G401.6 (cell line): ENCODE results near the gene KRT74.

Experiments
- FAIRE-seq: peaks from 2 replicates; lab custom pipeline; 2012; peaks lifted over from hg19 to GRCh38; lab: Jason Lieb, UNC

Gene KRT74

DNA sequence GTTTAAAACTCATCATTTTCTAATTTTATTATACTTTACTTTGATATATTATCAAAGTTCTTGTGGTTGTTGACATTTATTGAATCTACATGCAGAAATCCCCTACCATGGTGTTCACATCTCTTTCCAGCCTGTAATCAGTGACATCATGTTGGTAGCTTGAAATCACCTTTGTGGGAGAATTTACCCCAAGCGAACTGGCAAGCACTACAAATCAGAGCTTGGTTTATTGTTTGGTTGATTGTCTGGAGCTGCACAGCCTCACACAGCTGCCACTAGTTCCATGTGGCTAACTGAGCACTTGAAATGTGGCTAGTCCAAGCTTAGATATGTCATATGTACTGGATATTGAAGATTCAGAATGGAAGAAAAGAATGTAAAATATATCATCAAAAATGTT lies 38.1 kb downstream of the KRT74 start:
- FAIRE-seq: no peak

DNA sequence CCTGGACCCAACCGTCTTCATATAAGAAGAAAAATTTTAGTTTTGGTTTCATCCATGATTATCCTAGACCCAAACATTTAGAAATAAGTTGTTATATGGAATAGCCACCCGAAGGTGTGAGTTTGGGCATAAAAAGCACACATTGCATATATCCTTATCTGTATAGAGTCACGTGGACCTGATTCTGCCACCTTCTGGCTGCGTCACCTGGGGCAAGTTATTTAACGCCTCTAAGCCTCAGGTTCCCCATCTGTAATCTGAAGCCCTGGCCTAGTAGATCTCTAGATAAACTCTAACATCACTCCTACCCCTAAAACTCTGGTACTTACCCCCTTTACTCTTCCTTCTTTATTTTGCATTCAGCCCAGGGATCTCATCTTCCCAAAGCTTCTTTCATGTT lies 39.2 kb downstream of the KRT74 start:
- no peak for FAIRE-seq

DNA sequence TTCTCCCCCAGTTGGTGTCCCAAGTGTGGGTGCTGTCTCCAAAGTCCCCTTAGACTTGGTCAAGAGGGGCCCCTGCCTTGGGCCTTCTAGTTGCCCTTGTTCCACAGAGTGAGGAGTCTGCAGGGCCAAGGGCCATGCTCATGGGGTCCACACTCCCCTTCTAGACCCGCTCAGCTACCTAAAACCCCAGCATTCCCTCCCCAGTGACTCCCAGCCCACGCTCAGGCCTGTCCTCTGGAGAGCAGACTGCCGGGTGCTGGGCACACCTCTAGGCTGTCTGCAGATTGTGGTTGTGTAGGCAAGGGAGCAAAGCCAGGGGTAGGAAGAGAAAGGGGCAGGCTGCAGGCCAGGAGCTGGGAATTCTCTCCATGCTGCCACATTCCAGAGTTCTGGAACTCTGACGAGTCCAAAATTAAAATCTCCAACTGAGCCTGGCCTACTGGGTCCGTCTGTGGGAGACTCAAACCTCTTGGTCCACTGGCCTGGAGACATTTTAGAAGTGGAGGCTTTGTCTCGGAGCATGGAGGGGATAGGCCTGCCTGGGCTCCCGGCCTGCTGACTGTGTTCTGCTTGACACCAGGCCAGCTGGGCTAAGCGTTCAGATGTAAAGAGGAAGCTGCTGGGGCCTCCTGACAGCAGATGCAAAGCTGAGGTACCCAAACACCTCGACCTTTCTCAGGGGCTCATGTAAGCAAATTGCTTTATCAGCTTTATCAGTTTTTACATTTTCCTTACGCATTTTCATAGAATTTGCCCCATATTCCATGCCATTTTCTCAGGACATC lies 39.8 kb downstream of the KRT74 start:
- FAIRE-seq: no peak

DNA sequence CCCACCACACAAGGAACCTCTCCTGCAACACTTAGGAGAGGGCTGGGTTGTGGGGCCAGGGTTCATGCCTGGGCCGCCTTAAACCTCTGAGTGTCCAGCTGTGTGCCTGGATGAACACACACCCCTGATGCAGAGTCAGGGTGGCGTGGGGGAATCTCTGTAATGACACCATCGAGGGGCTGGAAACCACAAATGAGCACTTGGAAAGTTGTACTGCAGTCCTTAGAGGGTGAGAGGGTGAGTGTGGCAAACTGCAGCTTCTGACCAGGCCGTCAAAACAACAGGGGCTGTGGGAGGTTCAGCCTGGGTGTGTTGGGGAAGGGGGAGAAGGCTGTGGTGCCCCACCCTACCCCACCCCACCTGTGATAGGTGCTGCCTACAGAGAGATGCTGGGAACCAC lies 41.0 kb downstream of the KRT74 start:
- FAIRE-seq: no peak

DNA sequence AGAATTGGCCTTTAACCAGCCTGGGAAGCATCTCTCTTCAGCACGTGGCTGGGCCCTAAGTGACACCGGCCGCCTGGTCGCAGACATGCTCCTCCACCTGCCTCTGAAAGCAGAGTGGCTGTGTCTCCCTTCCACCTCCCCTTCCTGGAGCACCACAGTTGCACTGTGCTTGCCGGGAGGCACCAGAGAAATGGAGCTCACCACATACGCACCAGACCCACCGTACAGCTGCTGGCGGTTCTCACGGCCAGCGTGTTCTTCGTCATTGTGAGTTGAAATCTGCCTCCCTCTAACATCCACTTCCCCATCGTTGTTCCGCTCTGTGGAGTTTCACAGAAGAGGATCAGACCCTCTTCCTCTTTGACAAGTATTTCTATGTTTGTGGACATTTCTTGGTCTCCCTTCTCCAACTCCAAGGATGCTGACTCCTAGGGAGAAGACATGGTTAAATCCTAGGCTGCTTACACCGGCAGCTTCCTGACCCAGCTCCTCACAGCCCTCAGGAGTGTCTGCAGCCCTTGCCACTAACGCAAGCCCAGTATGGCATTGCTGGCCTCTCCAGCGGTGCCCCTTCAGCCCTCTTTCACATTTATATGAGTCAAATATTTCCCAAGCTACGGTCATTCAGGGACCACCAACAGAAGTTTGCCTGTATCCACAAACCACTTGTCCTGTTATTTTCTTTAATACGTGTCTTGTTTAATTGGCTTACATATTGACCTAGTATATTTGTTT lies 41.9 kb downstream of the KRT74 start:
- no peak for FAIRE-seq

DNA sequence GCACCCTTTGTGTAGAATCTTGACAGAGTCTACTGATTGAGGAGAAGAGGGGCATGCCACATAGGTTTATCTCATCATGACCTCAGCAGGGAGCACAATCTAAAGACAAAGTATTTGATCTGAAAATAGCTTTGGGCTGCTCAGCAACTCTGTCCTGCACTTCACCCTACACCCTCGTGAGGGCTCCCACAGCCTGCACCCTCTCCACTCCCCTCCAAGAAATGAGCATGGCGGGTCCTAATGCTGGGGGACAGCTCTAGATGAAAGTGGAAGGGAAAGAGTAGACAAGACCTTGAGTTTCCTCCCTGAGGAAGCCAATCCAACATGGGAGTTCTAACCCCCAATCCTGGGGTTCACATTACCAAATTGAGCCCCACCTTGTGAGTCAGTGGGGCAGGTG lies 42.7 kb downstream of the KRT74 start:
- FAIRE-seq: no peak

DNA sequence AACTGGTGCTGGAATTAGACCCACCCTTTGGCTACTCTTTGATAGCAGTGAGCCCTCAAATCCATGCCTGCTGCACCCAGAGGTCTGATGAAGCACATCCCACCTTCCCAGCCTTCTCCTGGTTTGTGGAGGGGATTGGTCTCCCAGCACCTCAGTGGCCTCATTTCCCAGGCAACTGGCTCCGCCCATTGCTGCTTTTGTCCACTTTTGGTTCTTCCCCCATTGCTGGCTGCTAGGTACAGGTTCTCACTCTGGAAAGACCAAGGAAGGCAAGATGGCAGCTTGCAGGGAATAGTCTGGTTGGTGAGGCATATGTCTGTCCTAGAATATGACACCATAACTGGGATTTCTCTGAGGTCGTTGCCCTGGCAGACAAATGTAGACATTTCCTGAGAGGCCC lies 43.3 kb downstream of the KRT74 start:
- no peak for FAIRE-seq

DNA sequence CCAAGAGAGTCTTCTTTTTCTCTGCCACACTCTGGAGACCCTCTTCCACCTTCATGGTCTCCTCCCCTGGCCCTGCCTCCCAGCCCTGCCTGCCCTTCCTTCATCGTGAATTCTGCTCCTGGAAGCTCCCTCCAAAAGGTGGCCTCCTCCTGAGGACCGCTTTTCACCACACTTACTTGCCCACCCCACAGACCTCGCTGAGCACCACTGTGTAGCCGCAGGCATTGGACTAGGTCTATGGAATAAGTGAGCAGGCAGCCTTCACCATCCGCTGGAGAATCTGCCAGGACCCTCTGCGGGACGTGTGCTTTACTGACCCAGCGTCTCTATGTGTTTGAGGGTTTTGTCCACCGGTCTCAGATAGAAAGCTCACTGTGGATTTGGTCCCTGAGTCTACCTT lies 43.8 kb downstream of the KRT74 start:
- FAIRE-seq: no peak

DNA sequence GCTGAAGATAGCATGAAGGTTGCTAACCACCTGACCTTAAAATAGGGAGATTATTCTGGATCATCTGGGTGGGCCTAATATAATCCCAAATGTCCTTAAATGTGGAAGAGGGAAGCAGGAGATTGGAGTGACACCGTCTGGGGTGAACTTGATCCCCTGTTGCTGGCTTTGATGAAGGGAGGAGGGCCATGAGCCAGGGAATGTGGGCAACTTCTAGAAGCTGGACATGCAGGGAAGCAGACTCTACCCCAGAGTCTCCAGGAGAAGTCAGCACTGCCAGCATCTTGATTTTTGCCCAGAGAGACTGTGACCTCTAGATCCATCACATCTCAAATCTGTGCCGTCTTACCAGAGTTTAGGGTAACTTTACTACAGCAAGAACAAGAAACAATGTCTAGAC lies 44.2 kb downstream of the KRT74 start:
- no peak for FAIRE-seq

DNA sequence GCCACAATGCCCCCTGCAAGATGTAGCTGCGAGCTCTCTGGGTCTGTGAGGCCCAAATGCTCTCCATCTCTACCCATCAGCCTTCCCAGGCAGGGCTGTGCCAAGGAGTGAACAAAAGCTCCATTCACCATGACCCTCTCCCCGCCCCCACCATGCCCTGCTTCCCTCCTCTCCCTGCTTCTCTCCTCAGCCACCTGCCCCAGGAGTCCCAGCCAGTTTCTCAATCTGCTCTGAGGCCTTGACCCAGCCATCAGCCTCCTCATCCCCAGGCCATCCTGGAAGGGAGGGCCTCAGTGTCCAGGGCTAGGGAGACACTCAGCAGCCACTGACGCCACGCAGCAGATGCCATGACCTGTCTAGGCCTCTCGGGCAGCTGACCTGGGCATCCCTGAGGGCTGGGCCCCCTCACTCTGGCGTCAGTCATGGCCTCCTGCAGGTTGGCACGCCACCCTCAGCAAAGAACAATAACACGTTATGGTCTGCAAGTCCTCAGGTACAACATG lies 45.0 kb downstream of the KRT74 start:
- no peak for FAIRE-seq

DNA sequence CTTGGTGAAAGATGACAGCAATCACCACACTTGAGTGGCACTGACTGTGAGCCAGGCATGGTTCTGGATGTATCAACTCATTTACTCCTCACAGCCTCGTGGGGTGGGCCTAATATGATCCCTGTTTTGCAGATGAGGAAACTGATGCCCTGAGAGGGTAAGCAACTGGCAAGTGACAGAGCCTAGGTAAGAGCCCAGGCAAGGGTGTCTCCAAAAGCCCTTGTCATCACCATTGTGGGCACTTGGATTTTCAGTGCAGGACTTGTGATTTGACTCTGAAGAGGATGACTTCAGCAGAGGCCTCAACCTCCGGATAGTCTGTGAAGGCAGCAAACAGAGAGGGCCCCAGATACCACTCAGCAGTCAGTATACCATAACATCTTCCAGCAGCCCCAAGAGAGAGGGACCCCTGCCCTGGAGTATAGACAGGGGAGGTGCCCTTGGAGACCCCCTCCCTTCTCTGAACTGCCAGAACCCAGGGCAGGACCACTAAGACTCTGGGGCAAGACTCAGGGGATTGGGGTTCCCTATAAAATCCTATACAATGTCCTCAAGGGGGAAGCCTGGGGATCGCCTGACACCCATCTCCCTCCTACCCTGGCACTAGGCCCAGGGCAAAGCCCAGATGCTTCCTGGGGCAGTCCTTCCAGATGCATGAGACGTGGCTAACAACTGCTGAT lies 46.4 kb downstream of the KRT74 start:
- no peak for FAIRE-seq

DNA sequence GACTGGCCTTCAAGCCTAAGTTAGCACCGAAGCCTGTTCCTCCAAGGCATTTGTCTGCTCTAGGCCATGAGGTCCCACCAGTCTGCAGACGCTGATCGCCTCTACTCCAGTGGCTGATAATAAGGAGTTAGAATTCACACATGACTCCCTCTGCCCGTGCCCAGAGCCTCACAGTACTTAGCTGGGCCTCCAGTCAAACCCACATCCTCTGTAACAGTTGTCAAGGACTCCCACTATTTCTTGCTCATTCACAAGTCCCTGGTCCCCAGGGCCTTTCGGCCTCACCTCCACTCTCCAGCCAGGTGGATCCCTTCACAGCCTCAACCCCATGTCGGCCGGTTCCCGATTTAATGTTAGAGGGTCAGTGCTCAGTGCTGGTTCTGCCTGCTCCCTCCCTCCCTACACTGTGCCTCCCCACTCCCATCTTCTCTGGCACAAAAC lies 47.1 kb downstream of the KRT74 start:
- FAIRE-seq: no peak

DNA sequence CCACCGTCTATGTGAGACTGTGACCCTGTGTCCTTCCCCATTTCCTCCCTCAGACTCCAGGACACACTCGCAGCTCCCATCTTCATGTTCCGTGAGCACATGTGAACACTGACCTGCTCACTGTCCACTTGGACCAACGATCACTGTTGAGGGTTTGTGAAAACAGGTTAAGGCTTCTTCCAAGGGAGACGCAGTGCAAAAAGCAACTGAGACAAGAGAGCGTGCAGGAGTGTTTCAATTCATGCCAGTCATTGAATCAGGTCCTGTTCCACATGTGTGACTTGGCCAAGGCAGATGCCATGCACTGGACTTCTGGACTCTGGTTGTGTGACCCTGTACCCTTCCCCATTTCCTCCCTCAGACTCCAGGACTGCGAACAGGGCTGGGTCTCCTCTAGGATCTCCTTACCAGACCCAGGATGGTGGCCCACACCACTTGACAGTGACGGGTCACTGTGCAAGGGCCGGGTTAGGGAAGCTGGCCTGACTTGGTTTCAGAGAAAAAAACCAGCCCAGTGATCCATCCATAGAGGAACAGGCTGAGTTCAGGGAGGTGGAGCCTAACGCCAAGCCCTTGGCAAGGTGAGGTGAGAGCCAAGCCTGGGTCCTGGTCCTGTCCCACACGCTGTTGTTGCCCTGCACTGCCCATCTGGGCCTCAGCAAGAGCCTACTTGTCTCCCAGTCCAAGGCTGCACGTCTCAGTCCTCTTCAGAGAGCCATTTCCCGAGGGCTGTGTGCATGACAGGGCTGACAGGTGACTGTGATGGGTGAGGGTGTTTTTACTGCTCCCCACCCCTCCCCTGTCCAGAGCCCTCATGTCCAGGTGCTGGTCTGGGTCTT lies 47.8 kb downstream of the KRT74 start:
- no peak for FAIRE-seq

DNA sequence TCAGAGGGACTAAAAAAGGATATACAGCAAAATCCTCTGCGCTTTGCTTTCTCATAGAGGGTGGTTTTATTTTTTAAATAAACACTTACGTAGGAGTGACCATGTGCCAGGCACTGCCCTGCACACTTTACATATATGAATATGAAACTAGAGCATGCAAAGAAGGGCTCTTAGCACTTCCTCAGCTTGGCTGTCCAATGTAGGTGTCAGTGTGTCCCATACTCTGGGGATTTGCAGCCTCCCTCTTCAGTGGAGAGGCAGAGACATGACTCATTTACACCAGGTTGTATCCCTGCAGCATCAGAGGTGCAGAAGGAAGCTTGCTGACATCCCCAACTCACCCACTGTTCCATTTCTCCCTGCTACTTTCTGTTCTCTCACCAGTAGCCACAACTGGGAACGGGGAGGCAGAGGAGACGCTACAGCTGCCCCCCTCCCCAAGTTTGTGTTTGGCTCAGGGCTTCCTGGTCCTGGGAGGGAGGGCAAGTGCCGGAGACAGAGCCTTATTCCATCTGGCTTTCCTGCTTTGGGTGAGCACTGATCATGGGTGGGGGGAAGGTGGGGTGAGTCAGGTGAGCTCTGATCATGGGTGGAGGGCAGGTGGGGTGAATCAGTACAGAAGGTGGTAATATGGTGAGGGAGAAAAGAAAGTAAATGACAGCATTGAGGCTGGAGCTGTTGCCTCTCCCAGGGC lies 48.6 kb downstream of the KRT74 start:
- no peak for FAIRE-seq

DNA sequence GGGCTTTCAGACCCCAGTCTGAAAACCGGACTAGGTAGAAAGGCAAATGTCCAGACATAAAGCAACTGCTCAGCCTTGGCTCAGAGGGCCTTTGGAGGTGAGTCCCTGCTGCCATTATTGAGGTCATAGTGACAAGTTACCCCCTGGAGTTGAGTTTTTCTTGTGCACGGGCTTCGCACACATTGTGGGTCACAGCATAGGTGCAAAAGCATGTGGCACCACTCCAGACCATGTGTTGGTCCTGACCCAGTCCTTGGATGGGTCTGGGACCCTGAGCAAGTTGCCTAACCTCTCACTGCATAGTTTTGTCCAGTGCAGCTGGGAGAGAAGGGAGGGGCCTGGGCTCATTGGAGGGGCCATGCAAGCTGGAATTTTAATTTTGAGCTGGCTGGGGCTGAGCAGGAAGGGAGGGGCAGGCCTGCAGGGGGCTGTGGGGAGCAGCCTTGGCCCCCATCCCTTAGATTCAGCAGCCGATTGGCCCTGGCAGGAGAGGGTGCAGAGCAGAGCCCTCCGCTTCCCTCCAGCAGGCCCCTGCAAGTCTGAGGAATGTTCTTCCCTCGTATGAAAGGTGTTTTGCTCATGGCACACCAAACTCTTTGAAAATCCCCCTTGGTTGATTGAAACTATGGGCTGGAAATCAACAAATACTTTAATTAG lies 49.3 kb downstream of the KRT74 start:
- FAIRE-seq: no peak

DNA sequence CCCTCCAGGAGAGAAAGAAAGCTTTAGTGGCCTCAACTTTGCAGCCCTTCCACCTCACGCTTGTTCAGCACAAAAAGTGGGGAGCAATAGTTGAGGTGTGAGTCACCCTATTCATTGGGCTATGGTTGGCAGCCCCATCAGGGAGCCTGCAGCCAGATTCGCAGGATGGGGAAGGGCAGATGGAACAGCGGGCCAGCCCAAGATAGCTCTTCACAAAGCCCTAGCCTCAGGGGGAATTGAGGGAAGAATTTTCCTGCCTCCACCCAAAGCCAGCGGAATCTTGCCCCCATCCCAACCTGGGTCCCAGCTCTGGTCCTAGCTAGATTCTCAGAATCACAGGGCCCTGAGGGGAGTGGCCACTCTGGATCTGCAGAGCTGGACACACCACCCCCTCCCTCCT lies 49.8 kb downstream of the KRT74 start:
- FAIRE-seq: no peak

DNA sequence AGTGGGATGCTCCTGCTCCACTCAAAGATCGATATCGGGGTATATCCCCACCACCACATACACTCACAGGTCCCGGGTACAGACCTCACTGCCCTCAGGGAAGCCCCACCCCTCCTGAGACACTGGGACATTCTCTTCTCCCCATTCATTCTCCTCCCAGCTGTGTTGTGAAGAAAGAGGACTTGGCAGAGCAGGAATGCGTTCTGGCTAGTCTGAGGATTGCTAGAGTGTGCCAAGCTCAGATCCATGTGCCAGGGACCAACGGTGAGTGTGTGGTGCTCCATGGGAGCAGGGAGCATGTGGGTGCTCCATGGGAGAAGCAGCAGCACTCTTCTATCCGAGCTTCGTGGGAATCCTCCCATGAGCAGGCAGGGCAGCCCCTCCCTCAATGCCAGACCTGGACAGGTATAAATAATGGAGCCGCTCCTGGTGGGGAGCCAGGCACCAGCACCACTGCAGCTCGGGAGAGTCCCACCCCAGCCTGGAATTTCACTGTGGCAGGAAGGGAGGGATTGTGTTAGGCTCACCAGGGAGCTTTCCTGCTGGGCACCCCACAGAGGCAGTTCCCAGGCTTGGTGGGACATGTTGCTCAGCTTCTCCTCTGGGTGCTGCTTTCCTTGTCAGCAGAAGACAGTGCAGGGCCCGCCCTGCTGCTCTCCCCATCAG lies 51.2 kb downstream of the KRT74 start:
- FAIRE-seq: no peak

DNA sequence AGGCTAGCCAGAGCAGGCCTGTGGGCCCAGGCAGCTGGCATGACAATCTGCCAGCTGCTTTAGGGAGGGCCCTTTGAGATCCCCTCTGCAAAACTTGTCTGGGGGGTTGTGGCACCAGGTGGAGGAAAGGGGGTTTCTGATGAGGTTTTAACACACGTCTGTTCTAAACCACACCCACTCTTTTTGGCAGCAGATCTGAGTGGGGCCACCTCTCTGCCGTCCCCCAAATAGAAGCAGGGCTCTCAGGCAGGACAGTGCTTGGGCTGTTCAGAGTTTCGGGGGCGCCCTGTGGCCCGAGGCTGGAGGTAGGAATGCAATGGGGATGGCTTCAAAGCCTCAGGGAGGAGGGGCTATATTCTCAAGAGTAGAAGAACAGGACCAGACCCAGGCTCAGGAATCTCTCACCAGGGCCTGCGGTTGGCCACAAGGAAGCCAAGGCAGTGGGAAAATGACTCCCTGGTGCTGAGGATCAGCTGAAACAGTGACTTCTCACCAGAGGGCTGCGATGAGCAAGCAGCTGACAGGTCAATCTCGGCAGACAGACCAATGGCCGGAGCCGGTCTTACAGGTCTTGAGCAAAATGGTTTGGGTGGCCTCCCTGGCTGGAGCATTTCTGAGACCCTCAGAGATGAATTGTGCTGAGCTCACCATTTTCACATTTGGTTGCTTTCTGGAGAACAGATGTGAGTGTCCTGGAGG lies 51.9 kb downstream of the KRT74 start:
- no peak for FAIRE-seq

DNA sequence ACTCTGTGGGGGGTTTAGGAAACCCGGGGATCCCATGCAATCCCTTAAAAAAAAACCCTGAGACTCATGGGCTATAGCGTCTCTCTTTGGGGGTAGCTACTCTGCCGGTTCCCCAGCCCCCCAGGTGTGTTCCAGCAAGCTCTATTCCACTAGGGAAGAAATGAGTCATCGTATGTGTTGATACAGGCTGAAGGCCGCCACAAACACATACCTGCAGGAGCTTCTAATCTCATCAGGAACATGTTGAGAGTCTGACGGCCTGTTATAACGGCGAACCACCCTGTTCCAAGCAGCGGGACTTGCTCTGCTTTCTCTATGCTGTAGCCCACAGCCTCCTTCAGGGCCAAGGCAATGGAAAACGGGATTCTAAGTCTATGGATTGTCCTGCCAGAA lies 52.5 kb downstream of the KRT74 start:
- FAIRE-seq: no peak
